Epithelial cell of esophagus (primary cell): ENCODE measurements around the gene TANC1.
A peak's percentile ranks its signal among the peaks of the same experiment; 100 is the strongest.

ENCODE experiments used
- DNase-seq: peaks from one replicate; pipeline ENCODE4 v3.0.0; 2010; ENCODE audit warnings: low read depth
- H3K4me3 ChIP-seq: 2 replicates; pipeline ENCODE4 v1.5.1; 2011; ENCODE audit warnings: mild to moderate bottlenecking, low read length, control low read depth
- TF ChIP-seq, protein P1 (sequence below): IDR thresholded peaks from 2 replicates; pipeline ENCODE4 v1.5.1; 2011; ENCODE audit warnings: low read depth, mild to moderate bottlenecking, low read length, control low read depth, inconsistent platforms; ENCODE audit not compliant: insufficient read depth; ENCODE audit errors: missing control alignments

The TANC1 gene

DNA sequence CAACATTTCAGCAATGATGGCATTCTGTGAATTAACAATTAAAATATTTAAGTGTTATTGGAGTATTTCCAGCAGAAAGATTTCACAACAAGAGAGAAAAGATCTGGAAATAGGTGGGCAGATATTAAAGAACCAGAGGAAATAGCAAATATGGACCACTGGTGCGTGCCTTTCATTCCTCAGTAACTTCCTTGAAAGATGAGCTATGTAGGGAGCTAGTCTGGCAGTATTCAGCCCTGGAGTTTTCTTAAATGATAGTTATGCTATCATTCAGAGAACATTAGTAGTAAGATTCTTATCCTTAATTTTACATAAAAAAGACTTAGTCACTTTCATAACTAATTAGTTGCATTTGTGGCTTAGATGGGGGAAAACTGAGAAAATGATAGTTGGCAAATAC lies 41.5 kb downstream of the TANC1 start:
- TF ChIP-seq, protein P1, sequence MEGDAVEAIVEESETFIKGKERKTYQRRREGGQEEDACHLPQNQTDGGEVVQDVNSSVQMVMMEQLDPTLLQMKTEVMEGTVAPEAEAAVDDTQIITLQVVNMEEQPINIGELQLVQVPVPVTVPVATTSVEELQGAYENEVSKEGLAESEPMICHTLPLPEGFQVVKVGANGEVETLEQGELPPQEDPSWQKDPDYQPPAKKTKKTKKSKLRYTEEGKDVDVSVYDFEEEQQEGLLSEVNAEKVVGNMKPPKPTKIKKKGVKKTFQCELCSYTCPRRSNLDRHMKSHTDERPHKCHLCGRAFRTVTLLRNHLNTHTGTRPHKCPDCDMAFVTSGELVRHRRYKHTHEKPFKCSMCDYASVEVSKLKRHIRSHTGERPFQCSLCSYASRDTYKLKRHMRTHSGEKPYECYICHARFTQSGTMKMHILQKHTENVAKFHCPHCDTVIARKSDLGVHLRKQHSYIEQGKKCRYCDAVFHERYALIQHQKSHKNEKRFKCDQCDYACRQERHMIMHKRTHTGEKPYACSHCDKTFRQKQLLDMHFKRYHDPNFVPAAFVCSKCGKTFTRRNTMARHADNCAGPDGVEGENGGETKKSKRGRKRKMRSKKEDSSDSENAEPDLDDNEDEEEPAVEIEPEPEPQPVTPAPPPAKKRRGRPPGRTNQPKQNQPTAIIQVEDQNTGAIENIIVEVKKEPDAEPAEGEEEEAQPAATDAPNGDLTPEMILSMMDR, result no peak
- DNase-seq, result no peak
- no peak overlapping the region for H3K4me3 ChIP-seq

DNA sequence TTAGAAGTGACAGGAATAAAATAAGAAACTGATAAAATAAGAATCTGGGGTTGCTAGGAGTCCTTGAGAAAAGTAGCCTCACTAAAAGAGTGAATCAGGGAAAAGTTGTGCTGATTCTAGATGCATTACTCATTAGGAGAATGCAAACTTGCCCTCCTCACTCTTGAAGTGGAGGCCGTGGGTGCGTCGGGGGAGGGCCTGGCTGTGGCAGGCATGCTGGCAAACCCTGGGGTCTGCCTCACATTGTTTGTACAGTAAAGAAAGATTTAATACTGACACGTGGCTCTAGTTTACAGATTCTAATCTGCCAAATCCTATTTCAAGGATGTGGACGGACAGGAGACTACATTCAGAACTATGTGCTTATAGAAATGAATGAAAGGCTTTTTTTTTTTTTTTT lies 41.9 kb downstream of the TANC1 start:
- TF ChIP-seq, protein P1, result no peak
- no peak overlapping the region for H3K4me3 ChIP-seq
- peak; percentile 54 for DNase-seq

DNA sequence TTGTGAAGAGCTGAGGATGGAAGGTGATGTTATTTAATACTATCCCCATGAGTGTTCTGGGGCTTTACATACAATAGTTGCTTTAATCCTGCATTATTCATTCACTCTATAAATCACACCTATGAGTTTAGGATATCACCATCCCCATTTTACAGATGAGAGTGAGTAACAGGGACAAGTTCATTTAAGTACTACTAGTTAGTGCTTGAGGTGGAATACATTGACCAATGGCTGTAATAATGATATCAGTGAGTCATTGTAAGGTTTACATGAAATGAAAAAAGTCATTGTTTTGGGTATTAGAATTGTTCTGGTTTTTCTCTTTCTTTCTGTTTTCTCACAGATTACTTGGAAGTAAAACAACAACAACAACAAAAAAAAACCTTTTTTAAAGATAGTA lies 42.5 kb downstream of the TANC1 start:
- TF ChIP-seq, protein P1, result no peak
- no peak overlapping the region for H3K4me3 ChIP-seq
- peak; percentile 33 for DNase-seq

DNA sequence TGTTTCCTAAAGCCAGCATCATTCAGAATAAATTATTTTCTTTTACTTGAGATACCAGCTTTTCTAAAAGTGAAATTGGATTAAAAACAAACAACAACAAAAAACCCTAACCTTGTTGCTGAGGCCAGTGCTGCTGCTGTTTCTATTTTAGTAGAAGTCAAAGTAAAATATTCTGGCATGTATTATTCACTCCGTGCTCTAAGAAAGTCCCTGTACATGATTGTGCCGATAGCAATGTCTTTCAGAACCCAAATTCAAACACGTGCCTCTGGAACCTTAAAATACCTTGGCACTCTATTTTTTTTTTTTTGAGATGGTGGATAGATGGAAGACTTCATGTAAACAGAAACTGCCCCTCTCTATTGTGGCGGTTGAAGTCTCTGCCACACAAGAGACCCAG lies 43.7 kb downstream of the TANC1 start:
- no peak overlapping the region for H3K4me3 ChIP-seq
- DNase-seq, result no peak
- TF ChIP-seq, protein P1, result no peak

DNA sequence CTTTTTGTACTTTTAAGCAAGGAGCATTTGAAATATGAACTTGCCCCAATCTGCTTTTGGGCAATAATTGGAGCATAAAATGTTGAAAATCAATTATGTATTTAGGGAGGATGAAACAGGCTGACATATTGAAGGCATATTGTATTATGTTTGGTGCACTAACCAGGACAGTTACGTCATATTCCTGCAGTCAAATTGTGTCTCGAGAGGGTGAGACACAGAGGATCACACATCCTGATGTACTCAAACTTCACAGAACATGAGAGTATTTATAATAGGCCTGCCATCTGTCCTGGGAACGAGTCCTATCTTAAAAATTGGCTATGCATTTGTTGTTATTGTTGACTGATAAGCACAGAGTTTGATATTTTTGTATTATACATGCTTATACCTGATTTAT lies 44.7 kb downstream of the TANC1 start:
- TF ChIP-seq, protein P1, result no peak
- H3K4me3 ChIP-seq, result no peak overlapping the region
- DNase-seq, result no peak

DNA sequence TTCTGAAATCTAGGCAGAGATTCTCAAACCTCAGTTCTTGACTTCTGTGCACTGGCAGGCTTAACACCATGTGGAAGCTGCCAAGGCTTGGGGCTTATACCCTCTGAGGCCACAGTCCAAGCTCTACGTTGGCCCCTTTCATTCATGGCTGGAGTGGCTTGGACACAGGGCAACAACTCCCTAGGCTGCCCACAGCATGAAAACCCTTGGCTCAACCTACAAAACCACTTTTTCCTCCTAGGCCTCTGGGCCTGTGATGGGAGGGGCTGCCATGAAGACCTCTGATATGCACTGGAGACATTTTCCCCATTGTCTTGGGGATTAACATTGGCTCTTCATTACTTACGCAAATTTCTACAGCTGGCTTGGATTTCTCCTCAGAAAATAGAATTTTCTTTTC lies 46.7 kb downstream of the TANC1 start:
- no peak for DNase-seq
- no peak overlapping the region for H3K4me3 ChIP-seq
- TF ChIP-seq, protein P1, result no peak

DNA sequence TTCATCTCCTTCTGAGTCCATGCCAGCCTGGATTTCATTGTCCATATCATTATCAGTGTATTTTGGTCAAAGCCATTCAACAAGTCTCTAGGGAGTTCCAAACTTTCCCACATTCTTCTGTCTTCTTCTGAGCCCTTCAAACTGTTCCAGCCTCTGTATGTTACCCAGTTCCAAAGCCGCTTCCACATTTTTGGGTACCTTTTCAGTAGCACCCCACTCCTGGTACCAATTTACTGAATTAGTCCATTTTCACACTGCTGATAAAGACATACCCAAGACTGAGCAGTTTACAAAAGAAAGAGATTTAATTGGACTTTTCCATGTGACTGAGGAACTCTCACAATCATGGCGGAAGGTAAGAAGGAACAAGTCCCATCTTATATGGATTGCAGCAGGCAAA lies 47.4 kb downstream of the TANC1 start:
- no peak overlapping the region for H3K4me3 ChIP-seq
- DNase-seq, result no peak
- TF ChIP-seq, protein P1, result no peak
